ENCODE data around the gene CD83. TPM values are rescaled to one million over a fixed set of nuclear protein-coding genes. Genes with fewer than 3 reads are reported as not detected.

The CD83 gene
- total and polyA plus RNA-seq, 2 experiments from 2014 or later, result 6.2 to 6.6 TPM

DNA sequence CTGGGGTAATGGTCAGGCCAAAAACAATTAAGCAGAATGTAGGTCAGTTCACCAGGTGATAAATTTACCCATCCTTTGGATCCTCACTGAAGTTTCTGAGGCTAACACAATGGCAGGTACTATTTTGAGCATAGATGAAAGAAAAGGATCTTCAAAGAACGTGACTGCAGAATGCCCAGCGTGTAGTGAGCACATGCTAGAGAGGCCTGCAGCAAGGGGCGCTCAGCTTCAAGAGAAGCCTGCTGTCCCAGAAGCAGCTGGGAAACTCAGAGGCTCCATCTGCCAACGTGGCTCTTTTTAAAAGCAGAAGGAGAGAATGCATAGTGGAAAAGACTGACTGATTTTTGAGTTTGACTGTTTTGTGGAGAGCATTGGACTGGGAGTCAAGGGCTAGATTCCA, 57.4 kb downstream of the CD83 start:
- no peak for DNase-seq (ENCODE audit: low spot score)
- Histone ChIP-seq H2AFZ (no peak overlapping the region), H3K79me2 (no peaks in the 10 kb centered on the region), H3K4me3 (no peak overlapping the region), H4K20me1 (ENCODE audit: insufficient read depth, poor library complexity, severe bottlenecking) (no peaks in the 10 kb centered on the region), H3K27ac (no peak overlapping the region), H3K4me1 (ENCODE audit: insufficient read depth) (no peaks in the 10 kb centered on the region), H3K36me3 (replicated peaks; ENCODE audit: insufficient read depth, low read depth) (no peaks in the 10 kb centered on the region), H3K4me2 (no peak overlapping the region), H3K27me3 (no peaks in the 10 kb centered on the region), H3K9me3 (ENCODE audit: low read depth) (peaks cover 10% of the 10 kb centered on the region), H3K9me2 (replicated peaks; ENCODE audit: insufficient read depth) (no peaks in the 10 kb centered on the region)
- 87% methylated on average over 4 of the region's 4 CpGs for WGBS (ENCODE audit: low lambda C conversion rate, missing lambda C conversion rate)
- TF ChIP-seq EZH2 (IDR thresholded peaks at IDR 0.05; ENCODE audit: borderline replicate concordance) (no peak), EZH2phosphoT487 (IDR thresholded peaks at IDR 0.05; ENCODE audit: low read depth, severe bottlenecking, unreplicated experiment) (no peak)
- TF ChIP-seq, protein P1, sequence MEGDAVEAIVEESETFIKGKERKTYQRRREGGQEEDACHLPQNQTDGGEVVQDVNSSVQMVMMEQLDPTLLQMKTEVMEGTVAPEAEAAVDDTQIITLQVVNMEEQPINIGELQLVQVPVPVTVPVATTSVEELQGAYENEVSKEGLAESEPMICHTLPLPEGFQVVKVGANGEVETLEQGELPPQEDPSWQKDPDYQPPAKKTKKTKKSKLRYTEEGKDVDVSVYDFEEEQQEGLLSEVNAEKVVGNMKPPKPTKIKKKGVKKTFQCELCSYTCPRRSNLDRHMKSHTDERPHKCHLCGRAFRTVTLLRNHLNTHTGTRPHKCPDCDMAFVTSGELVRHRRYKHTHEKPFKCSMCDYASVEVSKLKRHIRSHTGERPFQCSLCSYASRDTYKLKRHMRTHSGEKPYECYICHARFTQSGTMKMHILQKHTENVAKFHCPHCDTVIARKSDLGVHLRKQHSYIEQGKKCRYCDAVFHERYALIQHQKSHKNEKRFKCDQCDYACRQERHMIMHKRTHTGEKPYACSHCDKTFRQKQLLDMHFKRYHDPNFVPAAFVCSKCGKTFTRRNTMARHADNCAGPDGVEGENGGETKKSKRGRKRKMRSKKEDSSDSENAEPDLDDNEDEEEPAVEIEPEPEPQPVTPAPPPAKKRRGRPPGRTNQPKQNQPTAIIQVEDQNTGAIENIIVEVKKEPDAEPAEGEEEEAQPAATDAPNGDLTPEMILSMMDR (IDR thresholded peaks at IDR 0.05; ENCODE audit: poor library complexity), result no peak

DNA sequence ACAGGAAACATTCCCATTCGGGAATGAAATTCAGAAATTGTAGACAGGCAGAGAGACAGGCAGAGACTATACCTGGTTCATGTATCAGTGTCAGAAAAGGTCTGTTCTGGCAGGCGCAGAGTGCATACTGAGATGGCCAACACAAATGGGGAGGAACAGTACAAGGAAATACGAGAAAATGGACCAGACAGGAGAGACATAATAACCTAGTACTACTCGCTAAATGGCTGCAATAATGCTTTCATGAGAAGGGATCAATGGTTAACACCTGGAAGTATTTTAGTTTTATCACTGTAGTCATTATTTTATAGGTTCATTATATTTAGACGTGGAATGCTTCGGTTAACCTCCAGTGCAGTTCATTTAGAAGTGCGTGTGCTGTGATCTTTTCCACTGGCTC, 58.9 kb downstream of the CD83 start:
- TF ChIP-seq, protein P1 (IDR thresholded peaks at IDR 0.05; ENCODE audit: poor library complexity), result no peak
- no peak for TF ChIP-seq EZH2phosphoT487 (IDR thresholded peaks at IDR 0.05; ENCODE audit: low read depth, severe bottlenecking, unreplicated experiment)
- TF ChIP-seq EZH2 (IDR thresholded peaks at IDR 0.05; ENCODE audit: borderline replicate concordance), result no peak
- DNase-seq (ENCODE audit: low spot score), result no peak
- Histone ChIP-seq H3K36me3 (replicated peaks; ENCODE audit: insufficient read depth, low read depth) (no peaks in the 10 kb centered on the region), H3K4me1 (ENCODE audit: insufficient read depth) (no peaks in the 10 kb centered on the region), H3K4me2 (no peak overlapping the region), H3K9me3 (ENCODE audit: low read depth) (peaks cover 4% of the 10 kb centered on the region), H3K79me2 (no peaks in the 10 kb centered on the region), H3K27ac (no peak overlapping the region), H4K20me1 (ENCODE audit: insufficient read depth, poor library complexity, severe bottlenecking) (no peaks in the 10 kb centered on the region), H3K4me3 (no peak overlapping the region), H2AFZ (no peak overlapping the region), H3K9me2 (replicated peaks; ENCODE audit: insufficient read depth) (no peaks in the 10 kb centered on the region), H3K27me3 (no peaks in the 10 kb centered on the region)
- 54% methylated on average over 7 of the region's 7 CpGs for WGBS (ENCODE audit: low lambda C conversion rate, missing lambda C conversion rate)

DNA sequence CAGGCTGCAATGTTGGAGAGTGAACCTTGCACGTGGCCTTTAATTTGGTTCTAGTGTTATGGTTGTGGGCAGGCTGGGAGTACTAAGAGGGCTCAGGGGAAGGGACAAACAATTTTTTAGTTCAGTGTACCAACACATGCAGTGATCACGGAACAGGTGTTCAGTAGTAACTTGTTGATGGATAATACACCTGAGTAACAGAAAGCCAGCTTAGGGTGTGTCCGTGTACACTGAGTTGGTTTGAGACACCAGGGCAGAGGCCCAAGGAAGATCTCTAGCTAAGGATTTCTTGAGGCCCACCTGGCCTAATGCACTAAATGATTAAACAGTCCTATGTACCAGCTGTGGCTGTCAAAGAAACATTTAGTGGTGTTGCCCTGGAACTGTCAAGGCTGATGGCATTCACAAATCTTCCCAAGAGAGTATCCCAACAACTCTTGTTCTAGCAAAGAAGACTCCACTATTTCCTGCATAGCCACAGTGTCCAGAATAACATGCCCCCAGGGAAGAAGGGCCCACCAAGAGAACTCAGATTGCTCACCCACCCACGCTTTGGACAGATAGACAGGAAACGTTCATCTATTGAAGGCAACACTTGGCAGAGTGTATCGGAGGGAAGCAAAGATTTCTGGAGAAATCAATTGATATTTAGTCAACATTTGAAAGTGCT, 60.0 kb downstream of the CD83 start:
- Histone ChIP-seq H3K27me3 (no peaks in the 10 kb centered on the region), H3K4me1 (ENCODE audit: insufficient read depth) (no peaks in the 10 kb centered on the region), H3K4me2 (no peak overlapping the region), H3K4me3 (no peak overlapping the region), H3K36me3 (replicated peaks; ENCODE audit: insufficient read depth, low read depth) (no peaks in the 10 kb centered on the region), H4K20me1 (ENCODE audit: insufficient read depth, poor library complexity, severe bottlenecking) (no peaks in the 10 kb centered on the region), H2AFZ (no peak overlapping the region), H3K9me2 (replicated peaks; ENCODE audit: insufficient read depth) (no peaks in the 10 kb centered on the region), H3K27ac (no peak overlapping the region), H3K9me3 (ENCODE audit: low read depth) (peaks cover 3% of the 10 kb centered on the region), H3K79me2 (no peaks in the 10 kb centered on the region)
- 80% methylated on average over 6 of the region's 6 CpGs for WGBS (ENCODE audit: low lambda C conversion rate, missing lambda C conversion rate)
- no peak for DNase-seq (ENCODE audit: low spot score)
- TF ChIP-seq, protein P1 (IDR thresholded peaks at IDR 0.05; ENCODE audit: poor library complexity), result no peak
- TF ChIP-seq EZH2 (IDR thresholded peaks at IDR 0.05; ENCODE audit: borderline replicate concordance), result no peak
- TF ChIP-seq EZH2phosphoT487 (IDR thresholded peaks at IDR 0.05; ENCODE audit: low read depth, severe bottlenecking, unreplicated experiment), result no peak

All from hepatocyte (in vitro differentiated cells).